Measurements from ENCODE around the gene NHLRC2.
"Not testable (repeated sequence)": the region's sequence is repeated elsewhere in the genome, so short reads cannot be mapped to it uniquely, and the experiment has no call there.

The NHLRC2 gene

GRCh38 chr10:113941140-113941539 lies 86.7 kb downstream of the NHLRC2 start:
- no peak for DNase-seq (ENCODE audit: low spot score)

GRCh38 chr10:113943196-113943595 lies 88.7 kb downstream of the NHLRC2 start:
- DNase-seq (ENCODE audit: low spot score) = not testable (repeated sequence)

GRCh38 chr10:113945075-113945686 lies 90.7 kb downstream of the NHLRC2 start:
- DNase-seq (ENCODE audit: low spot score) = no peak

- DNase-seq (ENCODE audit: low spot score) = no peak
Observed at GRCh38 chr10:113945687-113946085, 91.2 kb downstream of the NHLRC2 start.

- DNase-seq (ENCODE audit: low spot score) = no peak
Observed at GRCh38 chr10:113947184-113948041, 93.0 kb downstream of the NHLRC2 start.

- DNase-seq (ENCODE audit: low spot score) = no peak
Observed at GRCh38 chr10:113948048-113948447, 93.6 kb downstream of the NHLRC2 start.

- DNase-seq (ENCODE audit: low spot score) = no peak
Observed at GRCh38 chr10:113950268-113950667, 95.8 kb downstream of the NHLRC2 start.

GRCh38 chr10:113953505-113954272 lies 99.2 kb downstream of the NHLRC2 start:
- peak; percentile 16 for DNase-seq (ENCODE audit: low spot score)

GRCh38 chr10:113954409-113954808 lies 99.9 kb downstream of the NHLRC2 start:
- DNase-seq (ENCODE audit: low spot score) = no peak

- DNase-seq (ENCODE audit: low spot score) = no peak
Observed at GRCh38 chr10:113957013-113957412, 102.6 kb downstream of the NHLRC2 start.

GRCh38 chr10:113958631-113959382 lies 104.3 kb downstream of the NHLRC2 start:
- no peak for DNase-seq (ENCODE audit: low spot score)

GRCh38 chr10:113959383-113959760 lies 104.9 kb downstream of the NHLRC2 start:
- DNase-seq (ENCODE audit: low spot score) = no peak

GRCh38 chr10:113960617-113961181 lies 106.2 kb downstream of the NHLRC2 start:
- no peak for DNase-seq (ENCODE audit: low spot score)

GRCh38 chr10:113961182-113962031 lies 106.9 kb downstream of the NHLRC2 start:
- no peak for DNase-seq (ENCODE audit: low spot score)

GRCh38 chr10:113965077-113965476 lies 110.6 kb downstream of the NHLRC2 start:
- DNase-seq (ENCODE audit: low spot score) = no peak

GRCh38 chr10:113965683-113966082 lies 111.2 kb downstream of the NHLRC2 start:
- no peak for DNase-seq (ENCODE audit: low spot score)
